CMK (cell line): ENCODE results near the gene TOE1.
"Not testable (repeated sequence)": the region's sequence is repeated elsewhere in the genome, so short reads cannot be mapped to it uniquely, and the experiment has no call there.

ENCODE experiments used
- DNase-seq: peaks from one replicate; pipeline ENCODE4 v3.0.0-alpha.2; 2010; ENCODE audit warnings: low read depth

TOE1 gene

DNA sequence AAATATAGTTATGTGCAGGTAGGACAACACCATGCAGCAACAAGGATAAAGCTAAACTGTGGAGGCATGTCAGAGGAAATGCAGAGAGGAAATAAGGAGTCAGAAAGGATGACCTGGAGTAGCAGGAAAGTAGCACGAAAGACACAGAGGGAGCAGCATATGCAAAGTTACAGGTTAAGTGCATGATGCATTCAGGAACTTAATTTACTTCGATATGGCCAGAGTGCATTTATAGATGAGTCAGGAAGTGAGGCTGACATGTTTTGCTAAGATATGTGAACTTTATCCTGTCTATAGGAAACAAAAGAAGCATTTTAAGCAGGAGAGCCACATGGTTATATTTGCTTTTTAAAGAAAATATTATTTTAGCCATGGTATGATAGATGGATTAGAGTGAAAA lies 15.7 kb downstream of the TOE1 start:
- DNase-seq: no peak

- DNase-seq: no peak
Observed at GRCh38 chr1:45356186-45356585, 16.2 kb downstream of the TOE1 start.

DNA sequence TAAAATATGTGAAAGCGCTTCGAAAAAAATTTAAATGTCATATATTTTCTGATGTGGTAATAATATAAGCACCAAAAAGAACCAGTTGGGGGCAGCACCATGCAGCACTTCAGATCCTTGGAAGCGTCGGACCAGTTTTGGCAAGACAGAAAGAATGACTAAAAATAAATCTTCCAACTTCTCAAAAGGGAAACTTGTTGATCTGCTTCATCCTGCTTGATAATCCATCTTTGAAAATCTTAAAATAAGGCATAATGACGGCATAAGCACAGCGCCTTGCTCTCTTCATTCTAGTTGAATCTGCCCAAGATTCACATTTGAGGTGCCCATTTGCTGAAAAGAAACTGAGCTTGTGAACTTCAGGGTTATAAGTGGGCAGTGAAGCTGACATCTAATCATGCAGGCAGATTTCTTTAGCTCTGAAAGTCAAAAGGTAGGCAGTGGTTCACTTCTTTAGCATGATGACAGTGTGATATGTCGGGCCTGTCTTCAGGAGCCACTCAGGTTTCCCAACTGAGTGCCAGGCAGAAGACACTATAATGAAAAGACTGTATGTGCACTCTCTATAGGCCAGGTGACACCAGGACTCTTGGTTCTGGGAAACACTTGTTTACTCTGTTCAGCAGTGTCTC lies 20.0 kb downstream of the TOE1 start:
- no peak for DNase-seq

- not testable (repeated sequence) for DNase-seq
Observed at GRCh38 chr1:45360981-45361380, 21.0 kb downstream of the TOE1 start.

GRCh38 chr1:45364294-45364693 lies 24.3 kb downstream of the TOE1 start:
- DNase-seq: no peak

DNA sequence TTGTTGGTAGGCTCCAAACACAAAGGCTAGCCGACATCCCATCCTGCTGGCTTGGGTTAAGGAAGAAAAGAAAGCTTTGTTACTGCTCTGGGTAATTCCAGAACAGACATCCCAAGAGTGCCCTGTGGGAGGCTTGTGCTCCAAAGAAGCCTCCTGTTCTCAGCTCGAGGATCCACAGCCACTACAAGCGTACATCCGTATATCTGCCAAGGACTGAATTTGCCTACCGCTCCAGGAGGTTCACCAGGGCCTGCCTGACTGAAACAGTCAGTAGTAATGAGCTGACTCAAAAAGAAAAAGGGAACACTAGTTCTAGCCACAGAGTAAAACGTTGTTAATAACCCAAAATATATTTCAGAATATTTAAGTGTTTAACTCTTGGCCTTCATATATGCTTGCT lies 25.1 kb downstream of the TOE1 start:
- DNase-seq: no peak

- DNase-seq: no peak
Observed at GRCh38 chr1:45370575-45370974, 30.6 kb downstream of the TOE1 start.

DNA sequence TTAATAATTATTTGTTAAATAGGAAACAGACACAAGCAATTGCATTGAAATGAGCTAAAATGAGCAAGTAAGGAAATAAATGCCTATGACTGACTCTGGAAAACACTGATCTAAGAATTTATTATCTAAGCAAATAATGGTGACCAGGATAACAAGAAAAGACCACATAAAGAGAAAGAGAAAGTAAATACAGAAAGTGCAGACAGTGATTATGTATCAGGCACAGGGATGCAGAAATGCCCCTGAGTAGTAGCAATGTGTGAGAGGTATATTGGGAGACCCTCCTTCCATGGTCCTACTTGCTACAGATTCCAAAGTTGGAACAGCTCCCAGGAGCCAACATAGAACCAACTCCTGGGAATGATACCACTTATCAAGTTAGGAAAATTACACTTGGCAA lies 33.6 kb downstream of the TOE1 start:
- DNase-seq: no peak

DNA sequence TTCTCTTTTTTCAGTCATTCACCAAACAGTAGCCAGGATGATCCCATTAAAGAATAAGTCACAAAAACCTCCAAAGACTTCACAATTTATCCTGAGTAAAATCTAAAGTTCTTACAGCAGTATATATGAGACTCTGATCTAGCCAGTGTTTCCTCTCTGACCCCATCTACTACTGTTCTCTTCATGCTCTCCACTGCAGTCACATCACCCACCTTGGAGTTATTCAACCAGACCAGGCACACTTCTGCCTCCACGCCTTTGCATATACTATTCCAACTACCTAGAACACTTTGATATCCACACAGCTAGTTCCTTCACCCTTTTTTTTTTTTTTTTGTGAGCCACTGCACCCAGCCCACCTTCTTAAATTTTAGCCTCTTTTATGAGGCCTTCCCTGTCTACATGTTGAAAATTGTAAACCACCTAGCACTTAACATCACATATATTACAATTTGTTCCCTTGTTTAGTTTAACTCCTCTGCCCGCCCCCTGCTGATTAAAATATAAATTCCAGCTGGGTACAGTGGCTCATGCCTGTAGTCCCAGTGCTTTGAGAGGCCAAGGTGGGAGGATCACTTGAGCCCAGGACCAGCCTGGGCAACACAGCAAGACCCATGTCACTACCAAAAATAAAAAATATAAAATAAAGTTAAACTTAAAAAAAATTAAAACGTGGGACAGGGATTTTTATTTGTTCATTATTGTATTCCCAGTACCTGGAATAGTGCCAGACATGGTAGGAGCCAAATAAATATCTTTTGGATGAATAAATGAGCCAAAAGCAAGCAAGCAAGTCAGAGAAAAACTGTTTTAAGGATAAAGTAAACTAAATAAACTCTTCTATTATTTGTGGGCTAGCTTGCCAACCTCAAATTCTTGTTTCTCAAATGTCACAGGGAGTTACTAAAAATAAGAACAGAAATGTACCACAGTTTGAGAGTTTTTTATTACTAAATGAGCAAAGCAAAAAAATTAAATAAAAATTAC lies 35.4 kb downstream of the TOE1 start:
- no peak for DNase-seq

- no peak for DNase-seq
Observed at GRCh38 chr1:45378184-45378583, 38.2 kb downstream of the TOE1 start.

GRCh38 chr1:45379524-45379923 lies 39.6 kb downstream of the TOE1 start:
- DNase-seq: no peak

DNA sequence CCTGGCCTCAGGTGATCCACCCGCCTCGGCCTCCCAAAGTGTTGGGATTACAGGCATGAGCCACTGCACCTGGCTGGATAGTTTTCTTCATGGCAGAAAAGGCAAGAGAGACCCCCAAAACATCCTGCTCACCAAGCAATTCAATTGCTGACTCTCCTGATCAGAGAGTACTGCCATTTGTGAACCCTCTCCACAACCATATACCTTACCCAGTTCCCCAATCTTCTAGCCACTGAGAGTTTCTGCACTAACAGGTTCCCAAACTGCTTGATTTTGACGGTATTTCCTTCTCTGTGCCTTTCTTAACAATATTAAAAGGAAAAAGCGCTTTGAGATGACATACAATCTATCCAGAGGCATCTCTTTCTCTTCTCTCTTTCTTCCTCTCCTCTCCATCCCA lies 40.2 kb downstream of the TOE1 start:
- no peak for DNase-seq

- no peak for DNase-seq
Observed at GRCh38 chr1:45380730-45381129, 40.8 kb downstream of the TOE1 start.

- DNase-seq: no peak
Observed at GRCh38 chr1:45381243-45381642, 41.3 kb downstream of the TOE1 start.

GRCh38 chr1:45383191-45383590 lies 43.2 kb downstream of the TOE1 start:
- DNase-seq: no peak

GRCh38 chr1:45384213-45384612 lies 44.2 kb downstream of the TOE1 start:
- not testable (repeated sequence) for DNase-seq

- DNase-seq: no peak
Observed at GRCh38 chr1:45385302-45385701, 45.3 kb downstream of the TOE1 start.

- DNase-seq: no peak
Observed at GRCh38 chr1:45386219-45386618, 46.2 kb downstream of the TOE1 start.
